ENCODE results near the gene NAT16.

The NAT16 gene

GRCh38 chr7:101180130-101180755 lies at the start of gene NAT16:
Gene NAT16, minus strand, starts transcription at chr7:101180293. Its CDS starts 5,486 bp downstream, at chr7:101174807.
- H3K9me3 ChIP-seq (ENCODE audit: control insufficient read depth, insufficient read depth, low read length) = no peaks in the 10 kb centered on the region
- no peak within 1 kb of the TSS for H3K27ac ChIP-seq (ENCODE audit: low read depth, low read length)
- H3F3A ChIP-seq (ENCODE audit: control insufficient read depth, insufficient read depth) = no peaks in the 10 kb centered on the region
- TF ChIP-seq CTCF (IDR thresholded peaks at IDR 0.05; ENCODE audit: low read depth, low read length, poor library complexity, severe bottlenecking) = no peak
- no peak for TF ChIP-seq EZH2phosphoT487 (IDR thresholded peaks at IDR 0.05; ENCODE audit: borderline replicate concordance, low read length)
- H3K9me2 ChIP-seq (replicated peaks; ENCODE audit: control insufficient read depth, low read length) = no peaks in the 10 kb centered on the region
- H3K36me3 ChIP-seq (ENCODE audit: control insufficient read depth, low read length) = no peaks in the 10 kb centered on the region
- peaks cover 32% of the 10 kb centered on the region for H3K27me3 ChIP-seq (ENCODE audit: control insufficient read depth, low read length)
- H3K79me2 ChIP-seq (ENCODE audit: control insufficient read depth, low read length) = no peaks in the 10 kb centered on the region
- peaks cover 9% of the 10 kb centered on the region for H3K4me1 ChIP-seq (ENCODE audit: control insufficient read depth, low read length)
- no peak within 1 kb of the TSS for H3K4me2 ChIP-seq (ENCODE audit: low read length)
- no peaks in the 10 kb centered on the region for H4K20me1 ChIP-seq (ENCODE audit: control insufficient read depth, insufficient read depth, low read depth, low read length)
- H3K4me3 ChIP-seq (ENCODE audit: low read length) = no peak within 1 kb of the TSS

- peaks cover 3% of the 10 kb centered on the region for H3K79me2 ChIP-seq (ENCODE audit: control insufficient read depth, low read length)
- no peaks in the 10 kb centered on the region for H3K27me3 ChIP-seq (ENCODE audit: control insufficient read depth, low read length)
- no peaks in the 10 kb centered on the region for H3K9me2 ChIP-seq (replicated peaks; ENCODE audit: control insufficient read depth, low read length)
- TF ChIP-seq EZH2phosphoT487 (IDR thresholded peaks at IDR 0.05; ENCODE audit: borderline replicate concordance, low read length) (no peak), CTCF (IDR thresholded peaks at IDR 0.05; ENCODE audit: low read depth, low read length, poor library complexity, severe bottlenecking) (no peak)
- H3K27ac ChIP-seq (ENCODE audit: low read depth, low read length) = no peak overlapping the region
- H3K4me2 ChIP-seq (ENCODE audit: low read length) = no peak overlapping the region
- H3K36me3 ChIP-seq (ENCODE audit: control insufficient read depth, low read length) = peaks cover 17% of the 10 kb centered on the region
- no peaks in the 10 kb centered on the region for H3K4me1 ChIP-seq (ENCODE audit: control insufficient read depth, low read length)
- no peaks in the 10 kb centered on the region for H4K20me1 ChIP-seq (ENCODE audit: control insufficient read depth, insufficient read depth, low read depth, low read length)
- H3K9me3 ChIP-seq (ENCODE audit: control insufficient read depth, insufficient read depth, low read length) = no peaks in the 10 kb centered on the region
- no peak overlapping the region for H3K4me3 ChIP-seq (ENCODE audit: low read length)
- no peaks in the 10 kb centered on the region for H3F3A ChIP-seq (ENCODE audit: control insufficient read depth, insufficient read depth)
Observed at GRCh38 chr7:101226721-101227120, 46.6 kb upstream of the NAT16 start.

- Histone ChIP-seq H3K9me3 (ENCODE audit: control insufficient read depth, insufficient read depth, low read length) (no peaks in the 10 kb centered on the region), H3K27me3 (ENCODE audit: control insufficient read depth, low read length) (no peaks in the 10 kb centered on the region), H3K79me2 (ENCODE audit: control insufficient read depth, low read length) (peaks cover 12% of the 10 kb centered on the region), H3K9me2 (replicated peaks; ENCODE audit: control insufficient read depth, low read length) (no peaks in the 10 kb centered on the region), H3F3A (ENCODE audit: control insufficient read depth, insufficient read depth) (no peaks in the 10 kb centered on the region), H3K4me1 (ENCODE audit: control insufficient read depth, low read length) (no peaks in the 10 kb centered on the region), H3K27ac (ENCODE audit: low read depth, low read length) (no peak overlapping the region), H3K4me3 (ENCODE audit: low read length) (no peak overlapping the region), H3K4me2 (ENCODE audit: low read length) (no peak overlapping the region), H4K20me1 (ENCODE audit: control insufficient read depth, insufficient read depth, low read depth, low read length) (no peaks in the 10 kb centered on the region), H3K36me3 (ENCODE audit: control insufficient read depth, low read length) (peaks cover 17% of the 10 kb centered on the region)
- TF ChIP-seq CTCF (IDR thresholded peaks at IDR 0.05; ENCODE audit: low read depth, low read length, poor library complexity, severe bottlenecking) (no peak), EZH2phosphoT487 (IDR thresholded peaks at IDR 0.05; ENCODE audit: borderline replicate concordance, low read length) (no peak)
Observed at GRCh38 chr7:101225650-101226049, 45.6 kb upstream of the NAT16 start.

All from DOHH2 (cell line).